Measurements from ENCODE around the gene AMACR.
"Not testable (repeated sequence)": the region's sequence is repeated elsewhere in the genome, so short reads cannot be mapped to it uniquely, and the experiment has no call there.

The AMACR gene

DNA sequence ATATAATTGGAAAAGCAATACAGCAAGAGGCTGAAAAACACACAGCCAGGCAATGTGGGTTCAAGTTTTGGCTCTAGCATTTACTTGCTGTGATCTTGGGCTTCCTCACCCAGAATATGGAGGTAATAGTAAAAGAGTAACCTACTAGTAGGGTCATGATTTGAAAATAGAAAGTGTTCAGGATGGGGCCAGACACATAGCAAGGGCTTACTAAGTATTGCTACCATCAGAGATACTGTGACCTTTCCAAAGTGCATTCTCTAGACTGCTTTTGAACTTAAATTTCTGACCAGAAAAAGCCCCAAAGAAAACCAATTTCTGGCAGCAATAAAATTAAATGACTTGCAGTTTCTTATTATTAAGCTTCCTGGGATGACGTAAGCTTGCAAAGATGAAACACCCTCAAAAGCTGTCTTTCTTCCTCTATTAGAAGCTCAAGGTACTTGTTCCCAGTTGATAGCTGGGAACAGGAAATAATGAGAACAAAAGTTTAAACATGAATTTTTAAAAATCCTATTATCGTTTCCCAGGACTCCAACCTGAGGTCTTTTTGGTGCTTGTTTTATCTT lies 43.6 kb downstream of the AMACR start:
- no peak for DNase-seq

DNA sequence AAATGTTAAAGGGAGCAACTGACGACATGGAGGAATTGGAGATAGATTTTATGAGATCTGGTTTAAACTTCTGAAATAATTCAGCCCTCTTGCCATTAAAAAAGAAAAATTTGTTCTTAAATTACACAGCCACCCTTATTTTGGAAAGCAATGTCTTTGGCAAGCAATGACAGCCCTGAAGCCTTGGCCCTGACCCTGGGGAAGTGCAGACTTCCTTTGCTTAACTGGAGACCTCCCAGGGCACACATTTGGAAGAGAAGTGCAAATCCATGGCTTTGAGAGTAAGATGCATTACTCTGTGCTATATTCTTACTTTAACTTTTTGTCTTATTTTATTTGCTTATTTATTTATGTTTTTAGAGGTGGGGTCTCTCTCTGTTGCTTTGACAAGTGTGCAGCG lies 49.7 kb downstream of the AMACR start:
- DNase-seq: no peak

DNA sequence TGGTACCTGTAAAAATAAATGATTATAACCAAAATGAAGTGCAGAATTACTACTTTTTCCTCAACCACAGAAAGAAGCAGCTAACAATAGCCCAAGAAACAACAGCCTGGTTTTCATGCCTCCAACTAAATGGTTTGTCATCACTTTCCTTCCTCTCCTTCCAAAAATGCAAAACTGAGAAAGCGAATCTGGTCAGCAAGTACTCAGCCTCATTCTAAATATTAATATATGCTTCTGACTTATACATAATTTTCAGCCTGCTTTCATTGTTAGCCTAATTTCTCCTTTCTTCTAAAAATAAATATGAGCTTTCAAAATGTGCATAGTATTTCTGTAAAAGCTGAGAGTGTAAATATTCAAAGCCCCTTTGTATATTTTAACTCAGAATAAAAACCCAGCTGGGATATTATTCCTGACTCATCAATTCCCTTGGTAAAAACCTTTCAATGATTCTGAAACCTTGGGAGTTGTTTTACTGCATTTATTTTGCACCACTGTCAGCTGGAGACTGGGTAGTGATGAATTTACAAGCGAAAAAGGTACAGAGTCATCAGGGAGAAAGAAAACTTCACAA lies 50.2 kb downstream of the AMACR start:
- DNase-seq: no peak

DNA sequence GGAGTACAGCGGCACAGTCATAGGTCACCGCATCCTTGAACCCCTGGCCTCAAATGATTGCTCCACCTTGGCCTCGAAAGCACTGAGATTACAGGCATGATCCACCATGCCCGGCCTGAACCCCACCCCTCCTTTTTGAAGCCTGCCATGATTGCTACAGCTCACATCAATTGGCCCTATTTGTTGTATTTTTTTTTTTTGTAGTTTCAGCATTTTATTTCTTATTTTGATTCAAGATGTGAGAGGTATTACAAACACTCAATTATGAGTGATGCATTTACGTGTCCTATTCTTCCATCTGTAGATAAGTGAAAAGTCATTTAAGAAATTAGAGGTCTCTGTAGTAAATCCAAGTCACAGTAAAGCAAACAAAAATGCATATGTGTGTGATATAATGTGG lies 55.7 kb downstream of the AMACR start:
- DNase-seq: not testable (repeated sequence)

DNA sequence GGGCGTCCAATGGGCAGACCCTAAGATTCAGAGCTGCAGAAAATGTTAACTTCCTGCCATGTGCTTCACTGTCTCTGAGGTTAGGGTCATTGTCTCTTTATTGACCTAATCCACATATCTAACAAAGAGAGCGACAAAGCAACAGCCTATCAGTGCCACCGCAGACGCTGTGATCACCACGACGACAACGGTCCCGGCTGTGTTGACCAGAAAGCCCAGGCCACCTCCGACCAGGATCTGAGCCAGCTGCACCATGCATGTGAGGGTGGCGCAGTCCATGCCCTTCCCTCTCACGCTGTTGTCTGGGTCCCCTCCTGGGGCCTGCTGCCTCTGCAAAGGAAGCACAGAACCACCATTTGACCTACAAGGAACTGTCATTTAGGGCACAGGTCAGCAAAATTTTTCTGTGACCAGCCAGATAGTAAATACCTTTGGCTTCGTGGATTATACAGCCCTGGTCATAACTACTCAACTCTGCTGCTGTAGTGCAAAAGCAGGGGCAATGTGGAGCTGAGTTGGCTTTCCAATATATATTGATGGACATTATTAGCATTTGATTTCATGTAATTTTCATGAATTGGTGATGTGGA lies 63.2 kb downstream of the AMACR start:
- DNase-seq: no peak

DNA sequence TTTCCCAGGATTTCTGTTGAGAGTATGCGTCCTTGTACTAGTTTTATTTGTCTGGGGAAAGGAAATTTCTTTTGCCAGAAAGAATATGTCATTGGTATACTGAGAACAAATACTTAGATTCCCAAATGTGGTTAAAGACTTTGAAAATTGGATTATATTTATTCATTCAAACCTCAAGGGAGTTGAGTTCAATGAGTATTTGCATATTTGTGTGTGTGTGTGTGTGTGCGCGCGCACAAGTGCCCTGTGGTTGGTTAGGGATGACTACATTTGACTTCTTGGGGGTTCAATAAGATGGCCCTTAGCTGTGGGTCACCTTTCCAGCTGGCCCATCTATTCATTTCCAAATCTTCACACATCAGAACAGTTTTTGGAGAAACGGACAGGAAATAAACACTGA lies 66.8 kb downstream of the AMACR start:
- DNase-seq: no peak

DNA sequence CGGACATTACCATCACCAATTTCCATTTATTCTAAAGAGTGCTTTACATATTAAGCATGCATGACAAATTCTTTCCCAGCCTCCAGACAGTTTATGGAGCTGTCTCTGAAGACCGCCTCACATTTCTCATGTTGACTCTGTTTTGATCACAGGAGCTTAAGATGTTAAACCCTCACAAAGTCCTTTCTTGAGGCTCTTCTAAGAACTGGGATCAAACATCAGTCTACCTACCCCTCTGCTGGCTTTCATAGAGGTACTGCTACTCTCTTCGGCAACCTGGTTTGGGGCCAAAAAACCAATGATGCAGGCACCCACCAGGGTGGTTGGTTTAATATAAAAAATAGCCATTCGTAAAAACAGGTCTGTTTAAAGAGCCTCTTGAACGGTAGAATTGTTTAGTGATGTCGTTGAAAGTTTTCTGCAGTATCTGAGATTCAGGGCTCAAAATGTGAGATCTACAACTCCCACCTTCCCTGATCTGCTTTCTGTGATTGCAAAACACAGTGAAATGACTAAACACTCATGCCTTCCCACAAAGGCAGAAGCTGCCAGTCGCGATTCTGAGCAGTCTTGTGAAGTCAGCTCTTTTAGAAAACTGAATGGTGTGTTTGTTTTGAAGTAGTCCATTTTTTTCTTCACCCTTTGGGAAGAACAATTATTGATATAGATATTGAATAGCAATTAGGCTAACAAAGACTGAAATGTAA lies 68.1 kb downstream of the AMACR start:
- DNase-seq: no peak

DNA sequence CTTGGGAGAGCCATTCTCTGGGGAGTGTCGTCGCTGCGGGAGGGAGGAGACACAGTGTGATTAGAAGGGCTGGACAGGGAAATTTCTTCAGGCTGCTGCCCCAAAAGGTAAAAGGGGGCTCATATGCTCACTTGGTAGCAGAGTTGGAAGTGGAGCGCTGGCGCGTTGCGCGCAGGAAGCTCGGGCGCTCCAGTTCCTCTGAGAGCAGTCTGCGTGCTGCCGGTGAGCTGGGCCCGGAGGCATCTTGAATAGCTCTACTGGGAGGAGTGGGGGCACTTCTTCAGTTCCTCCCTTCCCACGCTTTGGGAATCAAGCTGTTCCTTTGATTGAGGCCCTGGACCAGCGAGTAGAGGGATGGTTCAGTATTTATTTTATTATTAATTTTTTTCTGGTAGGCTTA lies 69.0 kb downstream of the AMACR start:
- no peak for DNase-seq

DNA sequence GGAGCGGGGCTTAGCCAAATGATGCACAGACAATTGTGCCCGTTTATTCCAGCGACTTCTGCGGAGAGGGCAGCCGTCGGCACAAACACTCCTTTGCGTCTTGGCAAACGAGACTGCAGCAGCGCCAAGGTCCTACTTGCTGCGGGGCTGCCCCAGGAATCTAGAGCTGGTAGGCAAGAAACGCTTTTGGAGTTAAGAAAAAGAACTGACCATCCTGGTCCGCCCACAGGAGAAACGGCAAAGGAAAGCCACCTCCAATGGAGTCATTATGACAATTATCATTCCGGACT lies 69.4 kb downstream of the AMACR start:
- DNase-seq: no peak

DNA sequence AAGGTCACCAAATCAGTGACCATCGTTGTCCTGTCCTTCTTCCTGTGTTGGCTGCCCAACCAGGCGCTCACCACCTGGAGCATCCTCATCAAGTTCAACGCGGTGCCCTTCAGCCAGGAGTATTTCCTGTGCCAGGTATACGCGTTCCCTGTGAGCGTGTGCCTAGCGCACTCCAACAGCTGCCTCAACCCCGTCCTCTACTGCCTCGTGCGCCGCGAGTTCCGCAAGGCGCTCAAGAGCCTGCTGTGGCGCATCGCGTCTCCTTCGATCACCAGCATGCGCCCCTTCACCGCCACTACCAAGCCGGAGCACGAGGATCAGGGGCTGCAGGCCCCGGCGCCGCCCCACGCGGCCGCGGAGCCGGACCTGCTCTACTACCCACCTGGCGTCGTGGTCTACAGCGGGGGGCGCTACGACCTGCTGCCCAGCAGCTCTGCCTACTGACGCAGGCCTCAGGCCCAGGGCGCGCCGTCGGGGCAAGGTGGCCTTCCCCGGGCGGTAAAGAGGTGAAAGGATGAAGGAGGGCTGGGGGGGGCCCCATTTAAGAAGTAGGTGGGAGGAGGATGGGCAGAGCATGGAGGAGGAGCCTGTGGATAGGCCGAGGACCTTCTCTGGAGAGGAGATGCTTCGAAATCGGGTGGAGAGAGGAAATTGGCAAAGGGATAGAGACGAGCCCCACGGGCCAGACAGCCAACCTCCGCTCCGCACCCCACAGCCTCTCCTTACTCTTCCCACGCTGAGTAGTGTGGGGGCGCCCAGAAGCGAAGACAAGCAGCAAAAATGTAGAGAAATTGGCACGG lies 69.9 kb downstream of the AMACR start:
- no peak for DNase-seq

DNA sequence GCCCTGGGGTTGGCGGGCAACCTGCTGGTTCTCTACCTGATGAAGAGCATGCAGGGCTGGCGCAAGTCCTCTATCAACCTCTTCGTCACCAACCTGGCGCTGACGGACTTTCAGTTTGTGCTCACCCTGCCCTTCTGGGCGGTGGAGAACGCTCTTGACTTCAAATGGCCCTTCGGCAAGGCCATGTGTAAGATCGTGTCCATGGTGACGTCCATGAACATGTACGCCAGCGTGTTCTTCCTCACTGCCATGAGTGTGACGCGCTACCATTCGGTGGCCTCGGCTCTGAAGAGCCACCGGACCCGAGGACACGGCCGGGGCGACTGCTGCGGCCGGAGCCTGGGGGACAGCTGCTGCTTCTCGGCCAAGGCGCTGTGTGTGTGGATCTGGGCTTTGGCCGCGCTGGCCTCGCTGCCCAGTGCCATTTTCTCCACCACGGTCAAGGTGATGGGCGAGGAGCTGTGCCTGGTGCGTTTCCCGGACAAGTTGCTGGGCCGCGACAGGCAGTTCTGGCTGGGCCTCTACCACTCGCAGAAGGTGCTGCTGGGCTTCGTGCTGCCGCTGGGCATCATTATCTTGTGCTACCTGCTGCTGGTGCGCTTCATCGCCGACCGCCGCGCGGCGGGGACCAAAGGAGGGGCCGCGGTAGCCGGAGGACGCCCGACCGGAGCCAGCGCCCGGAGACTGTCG lies 70.7 kb downstream of the AMACR start:
- no peak for DNase-seq

DNA sequence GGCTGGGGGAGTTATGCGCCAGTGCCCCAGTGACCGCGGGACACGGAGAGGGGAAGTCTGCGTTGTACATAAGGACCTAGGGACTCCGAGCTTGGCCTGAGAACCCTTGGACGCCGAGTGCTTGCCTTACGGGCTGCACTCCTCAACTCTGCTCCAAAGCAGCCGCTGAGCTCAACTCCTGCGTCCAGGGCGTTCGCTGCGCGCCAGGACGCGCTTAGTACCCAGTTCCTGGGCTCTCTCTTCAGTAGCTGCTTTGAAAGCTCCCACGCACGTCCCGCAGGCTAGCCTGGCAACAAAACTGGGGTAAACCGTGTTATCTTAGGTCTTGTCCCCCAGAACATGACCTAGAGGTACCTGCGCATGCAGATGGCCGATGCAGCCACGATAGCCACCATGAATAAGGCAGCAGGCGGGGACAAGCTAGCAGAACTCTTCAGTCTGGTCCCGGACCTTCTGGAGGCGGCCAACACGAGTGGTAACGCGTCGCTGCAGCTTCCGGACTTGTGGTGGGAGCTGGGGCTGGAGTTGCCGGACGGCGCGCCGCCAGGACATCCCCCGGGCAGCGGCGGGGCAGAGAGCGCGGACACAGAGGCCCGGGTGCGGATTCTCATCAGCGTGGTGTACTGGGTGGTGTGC lies 71.4 kb downstream of the AMACR start, which contains the start of gene RXFP3:
TSS of gene RXFP3 (plus strand) at position 6 of the 636 bp plus-strand sequence. CDS start at position 361, 355 bp downstream.
- DNase-seq: peak; percentile 31

All from NCI-H2029 treated with DMSO at 0.1 percent for 48 hours (cell line).